Esophagus squamous epithelium (tissue), 5 donors: ENCODE data around the gene RNASEL. TPM values are rescaled to one million over a fixed set of nuclear protein-coding genes. Genes with fewer than 3 reads are reported as not detected.
"Not testable (repeated sequence)": the region's sequence is repeated elsewhere in the genome, so short reads cannot be mapped to it uniquely, and the experiment has no call there.

Experiments
- DNase-seq: peaks from one replicate; lab custom pipeline; 2025; lab: John Stamatoyannopoulos, UW
- H3K27ac ChIP-seq, 4 donors: fragments of 200-600 bp; sonication (generic); one replicate each; pipeline ENCODE4 v1.5.1; 2016 to 2019; ENCODE audit warnings: mild to moderate bottlenecking in 1 of 4
- H3K27me3 ChIP-seq, 4 donors: fragments of 200-600 bp; sonication (generic); 1 replicate in 3 of 4; 2 replicates in 1 of 4; pipeline versions ENCODE4 v1.5.1 to v1.6.0; 2017 to 2021; ENCODE audit warnings: antibody characterized with exemption in 1 of 4
- H3K36me3 ChIP-seq, 3 donors: fragments of 200-600 bp; sonication (generic); one replicate each; pipeline ENCODE4 v1.5.1; 2016 to 2019
- H3K4me1 ChIP-seq, 3 donors: fragments of 200-600 bp; sonication (generic); one replicate each; pipeline ENCODE4 v1.5.1; 2017 to 2019
- H3K4me3 ChIP-seq, 4 donors: fragments of 200-600 bp; sonication (generic); 1 replicate in 3 of 4; 2 replicates in 1 of 4; pipeline ENCODE4 v1.5.1; 2016 to 2019; ENCODE audit warnings: mild to moderate bottlenecking in 2 of 4, moderate library complexity in 1 of 4
- H3K9me3 ChIP-seq, 3 donors: fragments of 200-600 bp; sonication (generic); one replicate each; pipeline ENCODE4 v1.5.1; 2016 to 2019
- POLR2A ChIP-seq, 4 donors: fragments of 450-650 bp; IDR thresholded peaks; one replicate each; pipeline ENCODE4 v1.6.1; 2017; ENCODE audit warnings: antibody characterized with exemption in 4 of 4, mild to moderate bottlenecking in 4 of 4, moderate library complexity in 3 of 4
- WGBS, 2 donors: methylation state at CpG; one replicate each; pipeline ENCODE4 v1.1.5; 2018; 5-methylcytosine and 5-hydroxymethylcytosine counted together
- intact Hi-C: fragments of 100-400 bp; cut with DNase I; formaldehyde crosslinking; loops from one replicate; pipeline ENCODE4 v1.15.0; 2022
- small RNA-seq, 4 donors: library from RNA; depleted of rRNA; stranded (forward); fragments of <200 nt; gene quantifications; one replicate each; pipeline ENCODE3, GENCODE V24; 2016
- total RNA-seq, 4 donors: library from RNA; depleted of rRNA; stranded (reverse); fragments of >200 nt; gene quantifications; one replicate each; pipeline ENCODE4 v1.1.0, GENCODE V29; 2016
- TF ChIP-seq, protein P1 (sequence below), 6 experiments: fragments of 450-650 bp in 4 of 6; fragments of 200-600 bp in 2 of 6; sonication (generic) in 2 of 6; IDR thresholded peaks; one replicate each; pipeline ENCODE4 v1.5.1; 2016 to 2019; ENCODE audit warnings: antibody characterized with exemption in 6 of 6, mild to moderate bottlenecking in 4 of 6, moderate library complexity in 4 of 6
- donor health status: DM: yes; HTN: yes; CAD: no.

RNASEL gene
- total RNA-seq, 4 donors from 2014 or later, result 5.6 to 9.5 (median 7.5) TPM

DNA sequence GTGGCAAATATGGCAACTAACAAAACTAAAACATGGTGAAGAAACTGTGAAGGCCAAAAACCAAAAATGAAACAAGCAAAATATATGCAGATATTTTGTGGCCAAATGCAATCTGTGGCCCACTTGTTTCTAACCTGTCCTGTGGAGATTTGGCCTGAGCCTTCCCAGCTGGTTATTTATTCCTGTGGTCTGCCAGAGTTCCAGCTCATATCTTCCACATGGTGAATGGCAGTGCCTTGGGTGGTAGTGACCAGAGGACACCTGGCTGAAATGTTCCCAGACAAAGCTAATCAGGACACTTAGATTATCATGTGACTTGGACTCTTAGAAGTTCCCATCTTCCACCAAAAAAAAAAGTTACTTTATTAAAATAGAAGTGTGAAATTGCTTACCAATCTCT is 39.7 kb downstream of the RNASEL start:
- H3K36me3 ChIP-seq, result no peaks in the 10 kb centered on the region
- no peak for TF ChIP-seq POLR2A (IDR thresholded peaks at IDR 0.05)
- intact Hi-C loops, result no loop called here

DNA sequence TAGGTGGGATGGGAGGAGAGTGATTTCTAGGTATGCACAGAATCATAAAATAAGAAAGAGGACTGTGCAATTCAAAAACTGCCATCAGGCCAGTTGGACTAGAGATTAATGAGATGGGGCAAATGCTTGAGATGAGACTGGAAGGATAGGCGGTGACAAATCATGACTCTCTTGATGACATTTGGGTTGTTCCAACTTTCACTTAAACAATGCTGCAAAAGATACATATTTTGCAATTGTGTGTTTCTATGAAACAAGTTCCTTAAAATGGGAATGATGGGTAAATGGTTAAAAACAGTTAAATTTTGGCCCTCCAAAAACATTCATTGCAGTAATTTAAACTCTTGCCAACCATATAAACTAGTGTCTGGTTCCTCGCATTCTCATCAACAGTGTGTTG is 55.2 kb downstream of the RNASEL start:
- WGBS, 2 donors, result 89 to 93% methylated on average over 2 of the region's 2 CpGs

More for the DNA sequence above, 39.7 kb downstream of the RNASEL start:
- Histone ChIP-seq H3K27me3 (no peaks in the 10 kb centered on the region), H3K4me1 (no peaks in the 10 kb centered on the region), H3K27ac (no peak overlapping the region), H3K9me3 (peaks cover 0 to 5% (median 0%) of the 10 kb centered on the region in 3 donors), H3K4me3 (no peak overlapping the region)
- DNase-seq, result no peak

GRCh38 chr1:182528206-182528605 is 60.9 kb downstream of the RNASEL start:
- H3K4me3 ChIP-seq, H3K9me3 ChIP-seq, H3K27me3 ChIP-seq, DNase-seq, intact Hi-C loops, H3K36me3 ChIP-seq, H3K4me1 ChIP-seq, H3K27ac ChIP-seq: not testable (repeated sequence)
- 68 to 86% methylated on average over 5 of the region's 5 CpGs for WGBS, 2 donors

More for the DNA sequence above, 55.2 kb downstream of the RNASEL start:
- no peak overlapping the region for H3K4me3 ChIP-seq
- H3K27ac ChIP-seq, result no peak overlapping the region
- no peaks in the 10 kb centered on the region for H3K36me3 ChIP-seq
- intact Hi-C loops, result no loop called here
- no peak for DNase-seq
- peaks cover 0 to 9% (median 0%) of the 10 kb centered on the region in 4 donors for H3K27me3 ChIP-seq
- peaks cover 0 to under 1% (median 0%) of the 10 kb centered on the region in 3 donors for H3K9me3 ChIP-seq
- no peaks in the 10 kb centered on the region for H3K4me1 ChIP-seq
- TF ChIP-seq, protein P1, sequence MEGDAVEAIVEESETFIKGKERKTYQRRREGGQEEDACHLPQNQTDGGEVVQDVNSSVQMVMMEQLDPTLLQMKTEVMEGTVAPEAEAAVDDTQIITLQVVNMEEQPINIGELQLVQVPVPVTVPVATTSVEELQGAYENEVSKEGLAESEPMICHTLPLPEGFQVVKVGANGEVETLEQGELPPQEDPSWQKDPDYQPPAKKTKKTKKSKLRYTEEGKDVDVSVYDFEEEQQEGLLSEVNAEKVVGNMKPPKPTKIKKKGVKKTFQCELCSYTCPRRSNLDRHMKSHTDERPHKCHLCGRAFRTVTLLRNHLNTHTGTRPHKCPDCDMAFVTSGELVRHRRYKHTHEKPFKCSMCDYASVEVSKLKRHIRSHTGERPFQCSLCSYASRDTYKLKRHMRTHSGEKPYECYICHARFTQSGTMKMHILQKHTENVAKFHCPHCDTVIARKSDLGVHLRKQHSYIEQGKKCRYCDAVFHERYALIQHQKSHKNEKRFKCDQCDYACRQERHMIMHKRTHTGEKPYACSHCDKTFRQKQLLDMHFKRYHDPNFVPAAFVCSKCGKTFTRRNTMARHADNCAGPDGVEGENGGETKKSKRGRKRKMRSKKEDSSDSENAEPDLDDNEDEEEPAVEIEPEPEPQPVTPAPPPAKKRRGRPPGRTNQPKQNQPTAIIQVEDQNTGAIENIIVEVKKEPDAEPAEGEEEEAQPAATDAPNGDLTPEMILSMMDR (IDR thresholded peaks at IDR 0.05), result no peak
- no peak for TF ChIP-seq POLR2A (IDR thresholded peaks at IDR 0.05)

DNA sequence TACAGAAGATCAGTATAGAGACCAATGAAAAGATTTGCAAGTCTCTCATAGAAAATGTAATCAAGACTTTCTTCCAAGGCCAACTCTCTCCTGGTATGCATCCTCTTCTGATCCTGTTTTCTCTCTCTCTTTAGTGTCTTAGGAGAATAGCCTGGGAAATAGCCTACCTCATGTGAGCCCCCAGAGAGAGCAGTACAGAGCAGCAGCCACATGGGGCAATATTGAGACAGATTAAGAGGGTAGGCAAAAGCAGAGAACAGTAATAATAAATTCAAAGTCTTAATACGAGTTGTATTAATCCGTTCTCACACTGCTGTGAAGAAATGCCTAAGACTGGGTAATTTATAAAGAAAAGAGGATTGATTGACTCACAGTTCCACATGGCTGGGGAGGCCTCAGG is 61.4 kb downstream of the RNASEL start:
- H3K4me3 ChIP-seq, result no peak overlapping the region
- peaks cover 0 to 7% (median 0%) of the 10 kb centered on the region in 3 donors for H3K9me3 ChIP-seq
- intact Hi-C loops, result no loop called here
- no peaks in the 10 kb centered on the region for H3K36me3 ChIP-seq
- no peak for DNase-seq
- peaks cover 0 to 6% (median 0%) of the 10 kb centered on the region in 4 donors for H3K27me3 ChIP-seq
- WGBS, 2 donors, result 80 to 83% methylated on average over 2 of the region's 2 CpGs
- no peak overlapping the region for H3K27ac ChIP-seq
- H3K4me1 ChIP-seq, result no peaks in the 10 kb centered on the region
- TF ChIP-seq POLR2A (IDR thresholded peaks at IDR 0.05), result no peak
- TF ChIP-seq, protein P1 (IDR thresholded peaks at IDR 0.05), result no peak

GRCh38 chr1:182525342-182525741 is 63.7 kb downstream of the RNASEL start:
- H3K4me1 ChIP-seq, result no peaks in the 10 kb centered on the region
- no peak overlapping the region for H3K4me3 ChIP-seq
- H3K27ac ChIP-seq, result no peak overlapping the region
- H3K9me3 ChIP-seq, result peaks cover 0 to 7% (median 0%) of the 10 kb centered on the region in 3 donors
- DNase-seq, result no peak
- no peak for TF ChIP-seq POLR2A (IDR thresholded peaks at IDR 0.05)
- TF ChIP-seq, protein P1 (IDR thresholded peaks at IDR 0.05), result no peak
- no peaks in the 10 kb centered on the region for H3K36me3 ChIP-seq
- intact Hi-C loops, result no loop called here
- no peaks in the 10 kb centered on the region for H3K27me3 ChIP-seq

Small RNA genes within 50 kb of the gene (small RNA-seq; reads per million reads assigned to genes)
- gene RF00017, result 0 reads per million in 4 donors

Other genes starting within 250 kb of the RNASEL start
- 1,000 to 10,000 TPM in 3 of 4 donors, 100 to 1,000 TPM in 1; 597 to 1,638 (median 1,035) TPM for gene GLUL, start 197.5 kb downstream of the RNASEL start, total RNA-seq
- not detected for gene TEDDM1, start 188.6 kb downstream of the RNASEL start, total RNA-seq
- under 1 TPM in 2 of 4 donors, not detected in 2; 0.42 to 0.61 TPM for gene RGSL1, start 139.1 kb downstream of the RNASEL start, total RNA-seq
- gene RGS16, start 15.1 kb upstream of the RNASEL start, total RNA-seq, result 1 to 10 TPM; 1.1 to 2.2 (median 1.3) TPM
- gene RGS8, start 95.3 kb upstream of the RNASEL start, total RNA-seq, result not detected
- 10 to 100 TPM in 3 of 4 donors, 1 to 10 TPM in 1; 7.8 to 16.2 (median 12.6) TPM for gene NPL, start 200.5 kb upstream of the RNASEL start, total RNA-seq